ENCODE results near the gene UCK1. TPM values are rescaled to one million over a fixed set of nuclear protein-coding genes. Genes with fewer than 3 reads are reported as not detected.
A peak's percentile ranks its signal among the peaks of the same experiment; 100 is the strongest.

Gene UCK1
- total RNA-seq, 1 donor from 2014 or later = 30.7 TPM

DNA sequence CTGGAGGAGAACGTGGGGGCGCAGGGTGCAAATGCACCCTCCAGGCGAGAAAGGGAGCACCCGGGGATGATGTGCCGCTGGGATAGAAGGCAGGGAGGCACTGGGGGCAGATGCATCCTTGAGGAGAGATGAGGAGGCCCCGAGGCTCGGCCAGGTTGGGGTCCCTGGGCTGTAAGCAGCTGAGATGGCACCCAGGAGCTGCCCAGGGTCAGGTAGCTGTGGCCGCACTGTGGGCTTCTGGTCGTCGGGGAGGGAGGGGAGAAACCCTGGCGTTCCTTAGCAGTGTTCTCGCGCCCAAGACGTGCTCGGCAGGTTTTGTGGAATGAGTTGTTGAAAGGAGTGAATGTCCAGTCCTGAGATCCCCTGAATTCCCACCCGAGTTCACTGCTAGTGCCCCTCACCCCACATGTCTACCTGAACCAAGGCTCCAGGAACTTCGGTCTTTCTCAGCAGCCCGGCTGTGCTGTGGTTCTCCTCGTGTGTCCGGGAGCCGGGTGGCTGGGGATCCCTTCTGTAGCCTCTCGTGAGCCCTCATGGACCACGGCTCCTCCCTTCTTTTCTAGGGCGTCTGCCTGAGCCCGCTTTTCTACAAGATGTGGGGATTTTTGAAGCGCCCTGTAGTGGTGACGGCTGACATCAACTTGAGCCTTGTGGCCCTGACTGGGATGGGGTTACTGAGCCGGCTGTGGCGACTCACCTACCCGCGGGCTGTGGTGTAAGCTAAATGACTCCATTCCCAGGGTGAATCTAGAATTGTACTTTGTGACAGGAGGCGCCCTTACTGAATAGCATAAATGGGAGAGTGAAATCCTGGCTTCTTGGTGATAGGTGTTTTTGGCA is 27.2 kb downstream of the UCK1 start:
- H3K36me3 ChIP-seq = peaks cover 4% of the 10 kb centered on the region
- H3K27me3 ChIP-seq = no peaks in the 10 kb centered on the region
- peaks cover 28% of the 10 kb centered on the region for H3K79me2 ChIP-seq (ENCODE audit: low read depth)
- peaks cover 27% of the 10 kb centered on the region for H4K20me1 ChIP-seq (ENCODE audit: low read depth)
- Mint-ChIP-seq H3K27ac (no peak overlapping the region), H3K27me3 (ENCODE audit: insufficient read depth, low read depth) (peaks cover 24% of the 10 kb centered on the region), H3K4me3 (peak overlapping the region; percentile 97), H3K9me3 (no peaks in the 10 kb centered on the region), H3K36me3 (peaks cover 29% of the 10 kb centered on the region), H3K4me1 (peaks cover 29% of the 10 kb centered on the region)
- no peak overlapping the region for H3K27ac ChIP-seq
- H3F3A ChIP-seq (ENCODE audit: low read depth) = peaks cover 46% of the 10 kb centered on the region
- no peaks in the 10 kb centered on the region for H3K9me3 ChIP-seq (ENCODE audit: low read depth)
- peak overlapping the region; percentile 54 for H3K9ac ChIP-seq
- H3K4me2 ChIP-seq = peak overlapping the region; percentile 83
- no peak overlapping the region for H2AFZ ChIP-seq (replicated peaks)
- TF ChIP-seq EZH2 (IDR thresholded peaks at IDR 0.05) = no peak
- peak overlapping the region; percentile 94 for H3K4me3 ChIP-seq
- DNase-seq (ENCODE audit: low spot score) = peak; percentile 23
- H3K4me1 ChIP-seq = peaks cover 7% of the 10 kb centered on the region

DNA sequence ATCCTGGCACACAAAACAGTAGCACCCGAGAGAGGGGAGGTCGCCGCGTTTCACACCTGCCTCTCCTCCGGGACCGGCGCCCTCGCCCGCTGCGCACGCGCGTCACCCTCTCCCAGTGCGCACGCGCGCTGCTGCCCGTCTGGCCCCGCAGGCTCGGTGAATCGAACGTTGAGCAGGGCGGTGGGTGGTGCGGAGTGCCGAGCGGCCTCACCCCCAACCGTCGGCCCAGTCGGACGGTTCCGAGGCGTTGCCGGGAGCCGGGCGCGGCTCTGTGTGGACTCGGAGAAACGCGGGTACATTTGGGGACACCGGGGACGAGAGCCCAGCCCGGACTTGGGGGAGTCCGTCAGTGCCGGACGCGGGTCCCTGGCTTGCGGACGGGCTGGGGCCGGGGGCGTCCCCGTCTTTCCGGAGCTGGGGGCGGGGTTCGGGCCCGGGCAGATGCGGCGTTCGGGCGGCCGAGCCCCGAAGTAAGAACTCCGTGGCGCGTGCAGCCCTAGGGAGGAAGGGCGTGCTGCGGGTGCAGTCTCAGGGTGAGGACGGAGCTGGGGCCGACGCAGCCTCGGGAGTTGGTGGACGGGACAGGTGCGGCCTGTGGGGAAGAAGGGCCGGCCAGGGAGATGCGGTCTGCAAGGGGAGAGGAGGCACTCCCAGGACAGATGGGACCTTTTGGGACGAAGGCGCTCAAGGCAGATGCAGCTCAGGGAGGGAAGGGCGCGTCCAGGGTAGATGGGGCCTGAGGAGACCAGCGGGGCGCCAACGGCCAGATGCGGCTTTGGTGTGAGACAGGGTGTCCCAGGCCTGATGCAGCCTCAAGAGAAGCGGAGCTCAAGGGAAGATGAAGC is 28.1 kb downstream of the UCK1 start, which contains the start of gene POMT1:
Gene POMT1, plus strand, starts transcription at position 138 of the 845 bp plus-strand sequence. CDS start 1,301 bp downstream, outside the sequence.
- TF ChIP-seq, protein P1, sequence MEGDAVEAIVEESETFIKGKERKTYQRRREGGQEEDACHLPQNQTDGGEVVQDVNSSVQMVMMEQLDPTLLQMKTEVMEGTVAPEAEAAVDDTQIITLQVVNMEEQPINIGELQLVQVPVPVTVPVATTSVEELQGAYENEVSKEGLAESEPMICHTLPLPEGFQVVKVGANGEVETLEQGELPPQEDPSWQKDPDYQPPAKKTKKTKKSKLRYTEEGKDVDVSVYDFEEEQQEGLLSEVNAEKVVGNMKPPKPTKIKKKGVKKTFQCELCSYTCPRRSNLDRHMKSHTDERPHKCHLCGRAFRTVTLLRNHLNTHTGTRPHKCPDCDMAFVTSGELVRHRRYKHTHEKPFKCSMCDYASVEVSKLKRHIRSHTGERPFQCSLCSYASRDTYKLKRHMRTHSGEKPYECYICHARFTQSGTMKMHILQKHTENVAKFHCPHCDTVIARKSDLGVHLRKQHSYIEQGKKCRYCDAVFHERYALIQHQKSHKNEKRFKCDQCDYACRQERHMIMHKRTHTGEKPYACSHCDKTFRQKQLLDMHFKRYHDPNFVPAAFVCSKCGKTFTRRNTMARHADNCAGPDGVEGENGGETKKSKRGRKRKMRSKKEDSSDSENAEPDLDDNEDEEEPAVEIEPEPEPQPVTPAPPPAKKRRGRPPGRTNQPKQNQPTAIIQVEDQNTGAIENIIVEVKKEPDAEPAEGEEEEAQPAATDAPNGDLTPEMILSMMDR (IDR thresholded peaks at IDR 0.05) = no peak
- TF ChIP-seq EZH2 (IDR thresholded peaks at IDR 0.05) (no peak), EZH2phosphoT487 (IDR thresholded peaks at IDR 0.05) (no peak)
- Mint-ChIP-seq H3K27me3 (ENCODE audit: insufficient read depth, low read depth) (peaks cover 28% of the 10 kb centered on the region), H3K4me1 (peaks cover 29% of the 10 kb centered on the region), H3K27ac (peak within 1 kb of the TSS; percentile 53), H3K9me3 (no peaks in the 10 kb centered on the region), H3K36me3 (peaks cover 30% of the 10 kb centered on the region), H3K4me3 (peak within 1 kb of the TSS; percentile 97)
- Histone ChIP-seq H3K4me3 (peak within 1 kb of the TSS; percentile 94), H3K27me3 (no peaks in the 10 kb centered on the region), H3K9me3 (ENCODE audit: low read depth) (no peaks in the 10 kb centered on the region), H3K79me2 (ENCODE audit: low read depth) (peaks cover 28% of the 10 kb centered on the region), H2AFZ (replicated peaks) (peak within 1 kb of the TSS; percentile 81), H3K27ac (no peak within 1 kb of the TSS), H3F3A (ENCODE audit: low read depth) (peaks cover 54% of the 10 kb centered on the region), H4K20me1 (ENCODE audit: low read depth) (peaks cover 36% of the 10 kb centered on the region), H3K36me3 (peaks cover 8% of the 10 kb centered on the region), H3K9ac (peak within 1 kb of the TSS; percentile 54), H3K4me2 (peak within 1 kb of the TSS; percentile 83), H3K4me1 (peaks cover 7% of the 10 kb centered on the region)
- DNase-seq (ENCODE audit: low spot score) = peak; percentile 95

DNA sequence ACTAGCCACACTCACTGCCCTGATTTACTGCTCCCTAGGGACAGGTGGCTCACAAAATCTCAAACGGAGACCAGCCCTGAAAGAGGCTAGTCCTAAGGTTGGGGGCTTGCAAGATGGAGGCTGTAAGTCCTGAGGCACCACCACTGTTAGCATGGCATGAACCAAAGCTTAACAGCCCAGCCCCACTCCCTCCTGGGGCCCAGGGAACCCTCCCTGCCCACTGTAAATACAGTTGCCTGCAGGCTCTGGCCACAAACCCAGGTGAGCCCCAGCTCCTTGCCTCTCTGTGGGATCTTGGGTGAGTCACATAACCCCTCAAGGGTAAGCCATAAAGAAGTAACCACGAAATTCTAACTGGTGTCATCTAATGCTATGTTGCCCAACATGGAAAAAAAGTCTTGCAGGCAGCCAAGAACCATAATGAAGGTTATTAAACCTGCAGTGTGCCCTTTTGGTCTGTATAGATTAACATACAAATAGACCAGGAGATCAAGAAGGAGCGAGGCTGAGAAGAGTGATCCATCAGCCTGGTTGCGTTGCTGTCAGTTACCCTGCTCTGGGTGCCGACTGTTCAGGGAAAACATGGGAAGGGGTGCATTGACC is 30.0 kb downstream of the UCK1 start:
- H3K36me3 Mint-ChIP-seq = peaks cover 25% of the 10 kb centered on the region

More for the DNA sequence above, 30.0 kb downstream of the UCK1 start:
- Histone ChIP-seq H3K4me3 (no peak overlapping the region), H4K20me1 (ENCODE audit: low read depth) (peaks cover 54% of the 10 kb centered on the region), H3K9ac (no peak overlapping the region), H3K36me3 (peaks cover 7% of the 10 kb centered on the region), H3K4me2 (no peak overlapping the region), H2AFZ (replicated peaks) (no peak overlapping the region), H3K4me1 (peaks cover 4% of the 10 kb centered on the region), H3K9me3 (ENCODE audit: low read depth) (no peaks in the 10 kb centered on the region), H3K79me2 (ENCODE audit: low read depth) (peaks cover 22% of the 10 kb centered on the region), H3F3A (ENCODE audit: low read depth) (peaks cover 72% of the 10 kb centered on the region), H3K27me3 (no peaks in the 10 kb centered on the region), H3K27ac (peak overlapping the region; percentile 54)
- no peaks in the 10 kb centered on the region for H3K9me3 Mint-ChIP-seq
- H3K4me1 Mint-ChIP-seq = peaks cover 29% of the 10 kb centered on the region
- DNase-seq (ENCODE audit: low spot score) = no peak
- TF ChIP-seq EZH2phosphoT487 (IDR thresholded peaks at IDR 0.05) (no peak), EZH2 (IDR thresholded peaks at IDR 0.05) (no peak)
- TF ChIP-seq, protein P1 (IDR thresholded peaks at IDR 0.05) = no peak
- H3K27ac Mint-ChIP-seq = peak overlapping the region; percentile 66
- H3K4me3 Mint-ChIP-seq = peak overlapping the region; percentile 97
- H3K27me3 Mint-ChIP-seq (ENCODE audit: insufficient read depth, low read depth) = peaks cover 24% of the 10 kb centered on the region
